HG03060 (cell line): ENCODE measurements around the gene CBLIF.
"Not testable (repeated sequence)": the region's sequence is repeated elsewhere in the genome, so short reads cannot be mapped to it uniquely, and the experiment has no call there.

ENCODE experiments used
- ATAC-seq: cut with Tn5 transposase; IDR thresholded peaks from one replicate; pipeline ENCODE4 v1.9.1; 2021; ENCODE audit warnings: low read depth, moderate number of reproducible peaks; ENCODE audit not compliant: unreplicated experiment

CBLIF gene

DNA sequence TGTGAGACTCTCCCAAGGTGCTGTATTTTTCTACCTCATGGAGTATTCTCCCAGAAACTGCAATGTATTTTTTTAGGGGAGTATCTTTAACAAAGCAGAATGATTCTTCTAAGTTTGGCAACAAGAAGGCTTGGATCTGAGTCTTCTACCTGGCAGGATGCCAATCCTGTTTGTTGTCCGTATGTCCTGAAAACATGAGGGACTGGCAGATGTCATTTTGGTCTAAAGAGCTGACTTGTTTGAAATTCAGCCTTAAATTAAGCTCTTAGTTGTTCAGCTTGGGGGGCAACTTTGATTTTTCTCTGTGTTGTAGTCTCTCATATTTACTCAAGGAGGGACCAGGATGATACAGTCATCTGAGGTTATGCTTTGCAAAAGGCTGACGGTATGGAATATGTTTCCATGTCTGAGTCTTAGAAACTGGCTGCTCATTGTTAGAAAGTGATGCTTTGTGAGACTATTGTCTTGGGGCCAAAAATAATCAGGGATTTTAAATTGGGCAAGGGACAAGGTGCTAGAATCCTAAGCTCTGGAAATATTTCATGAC lies 44.1 kb downstream of the CBLIF start:
- ATAC-seq, result no peak

DNA sequence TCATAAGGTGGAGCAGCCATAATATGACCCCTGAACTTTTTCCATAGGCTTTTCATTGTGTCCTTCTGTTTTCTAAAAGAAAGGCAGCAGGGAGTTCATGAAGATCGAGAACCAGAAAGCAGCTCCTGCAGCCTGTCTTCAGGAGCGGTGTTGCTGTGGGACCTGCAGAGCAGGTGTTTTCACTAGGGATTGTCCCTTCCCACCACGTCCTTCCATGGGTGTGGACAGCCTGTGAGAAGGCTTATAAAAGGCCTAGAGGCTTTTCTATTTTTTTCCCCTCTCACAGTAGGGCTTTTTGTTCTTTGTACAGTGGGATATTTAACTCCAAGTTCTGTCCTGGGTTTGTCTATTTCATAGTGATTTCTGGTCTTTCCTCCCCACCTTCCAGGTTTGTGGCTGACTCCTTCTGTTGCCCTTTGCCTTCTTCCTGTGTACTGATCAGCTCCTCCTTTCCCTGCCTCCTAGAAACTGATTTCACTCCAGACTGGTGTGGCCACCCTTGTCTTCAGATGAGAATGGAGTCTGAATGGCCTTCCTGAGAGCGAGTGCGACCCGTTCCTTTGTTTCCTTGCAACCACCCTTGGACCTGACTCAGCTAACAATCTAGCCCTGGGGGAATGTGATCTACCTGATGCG lies 44.8 kb downstream of the CBLIF start:
- ATAC-seq, result no peak

DNA sequence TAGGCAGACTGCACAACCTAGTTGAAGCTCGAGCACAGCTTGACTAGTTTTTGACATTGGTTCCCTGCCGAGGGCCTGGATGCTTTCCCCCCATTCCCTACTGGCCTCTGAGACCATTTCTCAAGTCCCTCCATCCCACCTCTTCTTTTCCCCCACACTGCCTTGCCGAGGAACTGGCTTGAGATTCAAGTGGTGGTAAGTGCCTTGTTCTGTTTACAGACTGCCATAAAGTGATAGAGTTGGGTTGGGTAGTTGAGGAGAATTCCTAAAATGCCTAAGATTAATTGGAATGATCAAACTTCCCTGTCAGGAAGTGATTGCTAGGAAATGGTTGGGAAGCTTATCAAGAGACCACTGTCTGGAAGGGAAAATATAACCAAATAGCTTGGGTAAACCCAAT lies 50.9 kb downstream of the CBLIF start:
- ATAC-seq, result no peak

- ATAC-seq, result no peak
These were observed 52.8 kb downstream of the CBLIF start for GRCh38 chr11:59792507-59792906.

GRCh38 chr11:59791639-59792038 lies 53.7 kb downstream of the CBLIF start:
- no peak for ATAC-seq

GRCh38 chr11:59787816-59788215 lies 57.5 kb downstream of the CBLIF start:
- no peak for ATAC-seq

- no peak for ATAC-seq
These were observed 58.1 kb downstream of the CBLIF start for GRCh38 chr11:59787255-59787588.

DNA sequence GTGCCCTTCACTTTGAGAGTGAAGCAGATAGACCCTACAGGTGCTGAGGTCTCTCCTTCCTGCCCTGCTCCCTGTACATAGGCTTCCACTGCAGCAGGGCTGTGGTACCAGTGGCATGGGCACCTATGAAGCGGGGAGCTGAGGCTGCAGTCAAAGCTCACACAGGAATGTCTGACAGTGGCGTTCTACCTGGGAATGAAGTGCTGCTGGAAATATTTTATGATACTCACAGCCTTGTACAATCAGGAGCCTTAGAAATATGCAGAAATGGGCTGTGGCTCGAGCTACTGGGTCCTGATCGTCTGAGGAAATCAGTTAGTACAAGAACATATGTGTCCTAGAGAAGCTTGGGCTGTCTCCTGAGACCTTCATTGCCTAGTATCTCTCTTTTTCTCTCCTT lies 59.5 kb downstream of the CBLIF start:
- no peak for ATAC-seq

DNA sequence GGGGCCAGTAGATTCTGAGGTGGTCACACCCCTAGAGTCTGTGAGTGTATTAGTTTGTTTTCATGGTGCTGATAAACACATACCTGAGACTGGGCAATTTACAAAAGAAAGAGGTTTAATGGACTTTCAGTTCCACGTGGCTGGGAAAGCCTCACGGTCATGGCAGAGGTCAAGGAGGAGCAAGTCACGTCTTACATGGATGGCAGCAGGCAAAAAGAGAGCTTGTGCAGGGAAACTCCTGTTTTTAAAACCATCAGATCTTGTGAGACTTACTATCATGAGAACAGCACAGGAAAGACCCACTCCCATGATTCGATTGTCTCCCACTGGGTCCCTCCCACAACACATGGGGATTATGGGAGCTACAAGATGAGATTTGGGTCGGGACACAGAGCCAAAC lies 60.9 kb downstream of the CBLIF start:
- ATAC-seq, result not testable (repeated sequence)

- no peak for ATAC-seq
These were observed 61.6 kb downstream of the CBLIF start for GRCh38 chr11:59783632-59784090.

- no peak for ATAC-seq
These were observed 63.2 kb downstream of the CBLIF start for GRCh38 chr11:59782080-59782479.

GRCh38 chr11:59779487-59779886 lies 65.8 kb downstream of the CBLIF start:
- no peak for ATAC-seq
